K562 (cell line): ENCODE measurements around the gene ATPAF2. TPM values are rescaled to one million over a fixed set of nuclear protein-coding genes. Genes with fewer than 3 reads are reported as not detected.
"Not testable (repeated sequence)": the region's sequence is repeated elsewhere in the genome, so short reads cannot be mapped to it uniquely, and the experiment has no call there.

Experiments used
- ATAC-seq: fragments of 200-7000 bp; cut with Tn5 transposase; 3 replicates; pipeline ENCODE4 v1.9.1; 2020; ENCODE audit warnings: moderate library complexity
- BruUV-seq: library from RNA; stranded (reverse); fragments of 400-500 nt; replicated peaks from 2 replicates; lab custom pipeline; 2021; lab: Mats Ljungman, UMichigan
- CTCF ChIA-PET: fragments of 300-600 bp; formaldehyde crosslinking; extraction: SDS; loops from one replicate; lab custom pipeline; 2021; ENCODE audit warnings: low intra/inter-chr PET ratio; lab: Yijun Ruan, JAX
- POLR2A ChIA-PET: fragments of 300-600, 350-650 bp; sonication (Branson Sonifier 250); formaldehyde crosslinking; extraction: SDS; loops from one replicate; lab custom pipeline; 2021; ENCODE audit warnings: antibody characterized with exemption, inconsistent platforms; lab: Yijun Ruan, JAX
- DNase-seq, 4 experiments: peaks; one replicate each; pipeline versions ENCODE4 v3.0.0 to v3.0.0-alpha.2; 2011 to 2018; ENCODE audit warnings: low spot score in 3 of 4, mixed read lengths in 3 of 4; ENCODE audit errors: extremely low read depth in 1 of 4
- FAIRE-seq: peaks from 2 replicates; lab custom pipeline; 2011; peaks lifted over from hg19 to GRCh38; lab: Jason Lieb, UNC
- H2AFZ ChIP-seq: 2 replicates; pipeline ENCODE4 v1.6.0; 2011; ENCODE audit warnings: low read depth, low read length, control low read depth, inconsistent platforms
- H3K27ac ChIP-seq: fragments of 200-600 bp; 3 replicates; pipeline ENCODE4 v1.8.0; 2011; ENCODE audit warnings: low read depth, mild to moderate bottlenecking, control low read depth, inconsistent platforms, low read length, moderate library complexity, mixed read lengths; ENCODE audit errors: extremely low read depth
- H3K27me3 ChIP-seq, 2 experiments: fragments of 300-600 bp in 1 of 2; 2 replicates in 1 of 2; 3 replicates in 1 of 2; pipeline versions ENCODE4 v1.6.0 to v1.8.0; 2011; ENCODE audit warnings: inconsistent platforms in 2 of 2, low read length in 2 of 2, mild to moderate bottlenecking in 1 of 2, mixed read lengths in 1 of 2, moderate library complexity in 1 of 2; ENCODE audit not compliant: control insufficient read depth in 2 of 2, insufficient read depth in 2 of 2
- H3K36me3 ChIP-seq: fragments of 300-600 bp; 3 replicates; pipeline ENCODE4 v1.8.0; 2011; ENCODE audit warnings: mild to moderate bottlenecking, low read length, inconsistent platforms; ENCODE audit not compliant: control insufficient read depth, insufficient read depth
- H3K4me1 ChIP-seq, 2 experiments: fragments of 200-600 bp in 1 of 2; replicated peaks in 1 of 2; 2 replicates in 1 of 2; 3 replicates in 1 of 2; pipeline versions ENCODE4 v1.5.1 to v1.8.0; 2011; ENCODE audit warnings: inconsistent platforms in 2 of 2, low read length in 2 of 2, mild to moderate bottlenecking in 1 of 2, mixed read lengths in 1 of 2, moderate library complexity in 1 of 2; ENCODE audit not compliant: control insufficient read depth in 2 of 2, insufficient read depth in 2 of 2
- H3K4me2 ChIP-seq: 2 replicates; pipeline ENCODE4 v1.6.1; 2011; ENCODE audit warnings: low read length, control low read depth, inconsistent platforms, mixed read lengths; ENCODE audit not compliant: insufficient read depth
- H3K4me3 ChIP-seq: fragments of 200-600 bp; sonication (generic), shearing (Covaris generic); 2 replicates; pipeline ENCODE4 v1.5.1; 2016; ENCODE audit warnings: control low read depth, inconsistent platforms
- H3K79me2 ChIP-seq: fragments of 200-600 bp; 3 replicates; pipeline ENCODE4 v1.8.0; 2011; ENCODE audit warnings: low read length, inconsistent platforms; ENCODE audit not compliant: control insufficient read depth, insufficient read depth
- H3K9ac ChIP-seq, 2 experiments: 2 replicates each; pipeline versions ENCODE4 v1.6.0 to v1.6.1; 2011; ENCODE audit warnings: low read depth in 2 of 2, low read length in 2 of 2, control low read depth in 1 of 2, inconsistent platforms in 1 of 2, mild to moderate bottlenecking in 1 of 2, mixed read lengths in 1 of 2; ENCODE audit not compliant: insufficient read depth in 1 of 2
- H3K9me1 ChIP-seq: one replicate; pipeline ENCODE4 v1.6.0; 2011; ENCODE audit warnings: inconsistent platforms, mild to moderate bottlenecking, low read length, moderate library complexity; ENCODE audit not compliant: control insufficient read depth, insufficient read depth
- H3K9me3 ChIP-seq: replicated peaks from 2 replicates; pipeline ENCODE4 v1.5.1; 2011; ENCODE audit warnings: low read depth, low read length, inconsistent platforms; ENCODE audit not compliant: control insufficient read depth, insufficient read depth
- H4K20me1 ChIP-seq: replicated peaks from 2 replicates; pipeline ENCODE4 v1.6.1; 2011; ENCODE audit warnings: low read length, inconsistent platforms, mixed read lengths; ENCODE audit not compliant: control insufficient read depth, insufficient read depth
- CCAR2 ChIP-seq: fragments of 200-400 bp; formaldehyde crosslinking; IDR thresholded peaks from 2 replicates; pipeline ENCODE4 v1.6.1; 2017; ENCODE audit warnings: mild to moderate bottlenecking, low read depth, low read length
- CEBPB ChIP-seq: fragments of 450-650 bp; IDR thresholded peaks from 2 replicates; pipeline ENCODE4 v1.6.1; 2016; ENCODE audit warnings: missing genetic modification characterization, missing compliant biosample characterization
- CEBPG ChIP-seq, 3 experiments: fragments of 200-800 bp in 1 of 3; sonication (Bioruptor generic) in 1 of 3; sonication (generic) in 1 of 3; formaldehyde crosslinking in 1 of 3; IDR thresholded peaks in 2 of 3; conservative IDR thresholded peaks in 1 of 3; 2 replicates each; pipeline versions ENCODE4 v1.6.1 to v1.8.0; 2016 to 2022; ENCODE audit warnings: missing compliant biosample characterization in 2 of 3, missing genetic modification characterization in 2 of 3, mild to moderate bottlenecking in 1 of 3, missing genetic modification reagents in 1 of 3
- SUPT5H ChIP-seq: fragments of 450-650 bp; IDR thresholded peaks from 2 replicates; pipeline ENCODE4 v1.6.1; 2016
- WGBS: fragments of 100-300 bp; shearing (Covaris generic); methylation state at CpG from one replicate; pipeline ENCODE4 v1.1.6; 2016; ENCODE audit warnings: low coverage, mixed read lengths; ENCODE audit not compliant: insufficient coverage; ENCODE audit errors: missing lambda C conversion rate; 5-methylcytosine and 5-hydroxymethylcytosine counted together
- in situ Hi-C: fragments of 300-500 bp; cut with MboI; formaldehyde crosslinking; loops from 4 replicates; pipeline ENCODE4 v1.15.0; 2018; ENCODE audit warnings: inconsistent platforms, mixed read lengths
- intact Hi-C: fragments of 100-400 bp; cut with micrococcal nuclease; formaldehyde crosslinking; loops from 2 replicates; pipeline ENCODE4 v1.14.2; 2022
- polyA plus RNA-seq, 8 experiments: library from polyadenylated mRNA; depleted of rRNA in 4 of 8; stranded (reverse) in 5 of 8; unstranded in 3 of 8; fragments of >200 nt; fragmentation: Nextera tagmentation in 2 of 8; fragmentation: Illumina TruSeq in 1 of 8; extraction: Ambion mirVana in 2 of 8; extraction: Trizol in 1 of 8; gene quantifications; 2 replicates each; pipeline versions ENCODE4 v1.2.1 to v1.2.3, GENCODE V29; 2011 to 2014; ENCODE audit warnings: inconsistent platforms in 1 of 8, missing spikeins in 1 of 8
- total RNA-seq, 7 experiments: library from RNA; depleted of rRNA in 6 of 7; stranded (reverse); fragments of >200 nt in 6 of 7; fragmentation: Illumina TruSeq in 2 of 7; extraction: Trizol in 2 of 7; gene quantifications; 2 replicates each; pipeline versions ENCODE4 v1.2.1 to v1.2.3, GENCODE V29; 2011 to 2021; ENCODE audit warnings: low replicate concordance in 1 of 7
- TF ChIP-seq, protein P1 (sequence below): fragments of 450-650 bp; IDR thresholded peaks from 2 replicates; pipeline ENCODE4 v1.6.1; 2016

ATPAF2 gene
- total and polyA plus RNA-seq, 9 of the 15 experiments (the other 6 are each of a cell fraction or from before 2014, with no cell fraction given), result 2.1 to 19.2 (median 11.3) TPM

DNA sequence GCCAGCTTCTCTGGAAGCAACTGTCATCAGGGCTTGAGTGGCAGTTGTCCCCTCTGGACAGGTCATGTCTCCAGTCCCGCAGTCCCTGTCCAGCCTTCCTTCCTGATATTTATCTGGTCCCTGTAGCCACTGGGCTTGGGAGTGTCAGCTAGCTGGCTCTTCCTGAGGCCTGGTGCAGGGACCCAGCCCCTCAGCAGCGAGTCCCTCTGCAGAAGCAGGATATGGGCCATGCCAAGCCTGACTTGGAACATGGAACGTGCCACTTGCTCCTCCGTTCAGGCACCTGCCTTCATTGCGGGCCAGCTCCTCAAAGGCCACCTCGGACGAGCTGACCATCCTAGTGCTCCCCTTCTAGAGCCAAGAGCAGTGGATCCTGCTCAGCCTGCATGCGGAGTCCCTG lies 40.0 kb downstream of the ATPAF2 start:
- no peak overlapping the region for H3K4me3 ChIP-seq
- CTCF ChIA-PET, result no interaction called here
- TF ChIP-seq CCAR2, result no peak
- TF ChIP-seq SUPT5H, result no peak
- TF ChIP-seq, protein P1, sequence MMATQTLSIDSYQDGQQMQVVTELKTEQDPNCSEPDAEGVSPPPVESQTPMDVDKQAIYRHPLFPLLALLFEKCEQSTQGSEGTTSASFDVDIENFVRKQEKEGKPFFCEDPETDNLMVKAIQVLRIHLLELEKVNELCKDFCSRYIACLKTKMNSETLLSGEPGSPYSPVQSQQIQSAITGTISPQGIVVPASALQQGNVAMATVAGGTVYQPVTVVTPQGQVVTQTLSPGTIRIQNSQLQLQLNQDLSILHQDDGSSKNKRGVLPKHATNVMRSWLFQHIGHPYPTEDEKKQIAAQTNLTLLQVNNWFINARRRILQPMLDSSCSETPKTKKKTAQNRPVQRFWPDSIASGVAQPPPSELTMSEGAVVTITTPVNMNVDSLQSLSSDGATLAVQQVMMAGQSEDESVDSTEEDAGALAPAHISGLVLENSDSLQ, result 0 out of 2 replicates have a peak, but pooled peaks have one; percentile 7
- no peak overlapping the region for H3K27ac ChIP-seq
- no peaks in the 10 kb centered on the region for H3K79me2 ChIP-seq
- H3K4me2 ChIP-seq, result no peak overlapping the region
- no TSS peak for BruUV-seq
- no peaks in the 10 kb centered on the region for H4K20me1 ChIP-seq
- no peak overlapping the region for H2AFZ ChIP-seq
- no peaks in the 10 kb centered on the region for H3K36me3 ChIP-seq
- no peak for DNase-seq
- peaks cover 0 to 11% of the 10 kb centered on the region in 2 experiments; a peak in 3 of 5 replicates for H3K4me1 ChIP-seq
- intact Hi-C loops (no loop called here), in situ Hi-C loops (no loop called here)
- FAIRE-seq, result no peak
- no peaks in the 10 kb centered on the region for H3K9me3 ChIP-seq
- no peak for ATAC-seq
- H3K9me1 ChIP-seq, result no peaks in the 10 kb centered on the region
- 64% methylated on average over 8 of the region's 8 CpGs for WGBS
- POLR2A ChIA-PET, result interaction anchor here (0.6 kb wide), 1 partner anchor 24 kb away, joined by 4 read pairs; no protein-coding TSS in a partner anchor
- no peaks in the 10 kb centered on the region for H3K27me3 ChIP-seq
- peak overlapping the region in 1 of 2 experiments; percentile 26; a peak in 1 of 4 replicates for H3K9ac ChIP-seq

DNA sequence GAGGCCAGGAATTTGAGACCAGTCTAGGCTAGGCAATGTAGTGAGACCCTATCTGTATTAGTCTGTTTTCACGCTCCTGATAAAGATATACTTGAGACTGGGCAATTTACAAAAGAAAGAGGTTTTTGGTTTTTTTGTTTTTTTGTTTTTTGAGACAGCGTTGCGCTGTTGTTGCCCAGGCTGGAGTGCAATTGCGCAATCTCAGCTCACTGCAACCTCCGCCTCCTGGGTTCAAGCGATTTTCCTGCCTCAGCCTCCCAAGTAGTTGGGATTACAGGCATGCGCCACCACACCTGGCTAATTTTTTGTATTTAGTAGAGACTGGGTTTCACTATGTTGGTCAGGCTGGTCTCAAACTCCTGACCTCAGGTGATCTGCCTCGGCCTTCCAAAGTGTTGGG lies 43.1 kb downstream of the ATPAF2 start:
- H3K27me3 ChIP-seq, H3K79me2 ChIP-seq, intact Hi-C loops, H3K36me3 ChIP-seq, FAIRE-seq, H4K20me1 ChIP-seq, H3K9me3 ChIP-seq, CTCF ChIA-PET, ATAC-seq, H2AFZ ChIP-seq: not testable (repeated sequence)
- 56% methylated on average over 7 of the region's 8 CpGs for WGBS
- H3K4me1 ChIP-seq, result peaks cover 0 to 11% of the 10 kb centered on the region in 2 experiments; a peak in 3 of 5 replicates
- TF ChIP-seq CEBPB (peak; percentile 88), CEBPG (CRISPR knock-in tag; IDR thresholded peaks at IDR 0.05) (peak; percentile 58), CEBPG (tag; conservative IDR thresholded peaks at IDR 0.05 in 1 of 2, IDR thresholded peaks at IDR 0.05 in 1 of 2) (peak; percentile 30 to 87; a peak in 2 of 4 replicates)
- TF ChIP-seq, all 486 proteins: peak for 2; not testable (repeated sequence) for 484
- H3K4me2 ChIP-seq, H3K9me1 ChIP-seq, H3K9ac ChIP-seq, H3K27ac ChIP-seq, POLR2A ChIA-PET, H3K4me3 ChIP-seq, BruUV-seq, in situ Hi-C loops, DNase-seq: not testable (repeated sequence)
